OCI-LY1 (cell line): Measurements from ENCODE around the gene MOV10.

Experiments
- CTCF ChIP-seq: fragments of 200-600 bp; sonication (generic), shearing (Covaris generic); IDR thresholded peaks from 2 replicates; pipeline ENCODE4 v1.5.1; 2017; ENCODE audit warnings: mild to moderate bottlenecking, antibody characterized with exemption, low read length, moderate library complexity, mixed read lengths
- EZH2 ChIP-seq: fragments of 200-600 bp; sonication (generic), shearing (Covaris generic); IDR thresholded peaks from 2 replicates; pipeline ENCODE4 v1.8.0; 2017; ENCODE audit warnings: borderline replicate concordance, mixed run types, mild to moderate bottlenecking, antibody characterized with exemption, low read length, moderate library complexity, mixed read lengths

- TF ChIP-seq CTCF (no peak), EZH2 (no peak)
Observed at GRCh38 chr1:112701227-112702066, 27.0 kb downstream of the MOV10 start.
